SK-MEL-5 (cell line): ENCODE results near the gene LRRK2. TPM values are rescaled to one million over a fixed set of nuclear protein-coding genes. Genes with fewer than 3 reads are reported as not detected.

Experiments
- DNase-seq: peaks from one replicate; pipeline ENCODE4 v3.0.0-alpha.2; 2016; ENCODE audit warnings: low read depth, low spot score
- in situ Hi-C: cut with HindIII; loops from 2 replicates; pipeline ENCODE4 v1.10.0; 2016; ENCODE audit warnings: low sequenced_read_pairs, high pct_unique_total_duplicates, low pct_unique_long_range_greater_than_20kb
- polyA plus RNA-seq, 2 experiments: library from polyadenylated mRNA; depleted of rRNA; stranded (reverse); fragments of >200 nt; gene quantifications; 2 replicates each; pipeline ENCODE4 v1.2.3, GENCODE V29; 2015
- total RNA-seq: library from RNA; depleted of rRNA; stranded (reverse); fragments of >200 nt; shearing (Covaris generic); gene quantifications from 2 replicates; pipeline ENCODE4 v1.2.3, GENCODE V29; 2014; rRNA removed

Gene LRRK2
- 23.6 and 24.7 TPM in 2 replicates for total RNA-seq
- 12.3 and 19.9 TPM in 2 replicates for polyA plus RNA-seq (2015; cell fraction: cytosol; rRNA removed)
- 48.5 and 55.5 TPM in 2 replicates for polyA plus RNA-seq (2015; cell fraction: nucleus; rRNA removed)

DNA sequence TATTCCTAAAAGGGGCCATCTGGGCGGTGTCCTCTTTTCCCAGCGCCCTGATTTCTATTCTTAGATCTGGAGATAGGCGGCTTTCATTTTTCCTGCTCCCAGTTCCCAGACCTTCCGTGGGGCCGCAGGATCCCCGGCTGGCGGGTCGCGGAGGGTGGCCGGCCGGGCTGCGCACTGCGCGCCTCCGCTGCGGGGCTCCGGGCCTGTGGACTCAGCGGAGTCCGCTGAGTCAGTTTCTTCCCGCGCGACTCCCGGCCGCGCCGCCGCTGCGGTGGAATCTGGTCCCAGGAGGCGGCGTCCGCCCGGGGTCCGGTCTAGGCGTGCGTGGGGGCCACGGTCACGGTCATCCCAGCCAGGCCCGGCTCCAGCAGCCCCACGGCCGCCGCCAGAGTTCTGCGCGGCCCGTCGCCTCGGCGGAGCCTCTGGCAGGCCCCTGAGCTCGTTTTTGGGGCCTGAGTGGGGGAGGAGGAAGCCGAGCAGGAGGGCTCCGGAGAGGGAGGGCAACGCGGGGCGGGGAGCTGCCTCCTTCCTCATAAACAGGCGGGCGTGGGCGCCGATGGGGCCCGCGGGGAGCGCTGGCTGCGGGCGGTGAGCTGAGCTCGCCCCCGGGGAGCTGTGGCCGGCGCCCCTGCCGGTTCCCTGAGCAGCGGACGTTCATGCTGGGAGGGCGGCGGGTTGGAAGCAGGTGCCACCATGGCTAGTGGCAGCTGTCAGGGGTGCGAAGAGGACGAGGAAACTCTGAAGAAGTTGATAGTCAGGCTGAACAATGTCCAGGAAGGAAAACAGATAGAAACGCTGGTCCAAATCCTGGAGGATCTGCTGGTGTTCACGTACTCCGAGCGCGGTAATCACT, at the start of gene LRRK2:
LRRK2 (plus strand) TSS at position 559 of the 853 bp plus-strand sequence; CDS start at position 694, 135 bp downstream.
- DNase-seq: peak; percentile 44

DNA sequence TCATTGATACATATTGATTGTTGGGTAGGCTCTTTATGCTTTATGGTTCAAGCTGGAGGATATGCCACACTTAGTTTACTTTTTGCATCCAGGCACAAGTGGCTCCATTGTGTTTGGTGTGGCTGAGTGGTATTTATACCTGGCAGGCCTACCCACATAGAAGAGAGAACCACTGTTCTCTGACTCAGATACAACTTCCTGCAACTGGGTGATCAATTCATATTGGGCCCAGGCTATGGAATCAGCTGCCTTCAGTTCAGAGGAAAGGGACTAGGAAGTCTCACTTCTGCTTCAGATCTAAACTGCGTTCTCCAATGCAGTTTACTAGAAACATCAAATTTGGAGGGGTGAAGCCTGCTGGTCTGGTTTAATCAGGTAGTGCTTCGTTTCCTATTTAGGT, 49.8 kb upstream of the LRRK2 start:
- in situ Hi-C loops: no loop called here
- DNase-seq: peak; percentile 9

More for the DNA sequence above, at the start of gene LRRK2:
- in situ Hi-C loops: no loop called here

DNA sequence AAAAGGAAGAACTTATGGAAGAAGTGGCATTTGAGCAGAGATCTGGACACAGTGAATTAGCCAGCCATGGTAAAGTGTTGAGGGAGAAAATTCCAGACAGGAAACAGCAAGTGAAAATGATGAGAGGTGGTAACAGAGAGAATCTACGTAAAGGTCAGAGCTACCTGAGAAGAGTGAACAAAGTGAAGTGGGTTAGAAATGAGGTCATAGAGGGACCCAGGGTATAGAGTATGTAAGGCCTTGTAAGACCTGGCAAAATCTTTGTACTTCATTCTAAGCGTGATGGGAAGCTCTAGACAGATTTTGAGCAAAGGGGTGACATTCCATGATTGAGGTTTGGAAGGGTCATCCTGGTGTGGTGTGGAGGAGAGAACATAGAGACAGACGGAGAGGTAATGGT, 49.3 kb upstream of the LRRK2 start:
- in situ Hi-C loops: no loop called here
- no peak for DNase-seq

DNA sequence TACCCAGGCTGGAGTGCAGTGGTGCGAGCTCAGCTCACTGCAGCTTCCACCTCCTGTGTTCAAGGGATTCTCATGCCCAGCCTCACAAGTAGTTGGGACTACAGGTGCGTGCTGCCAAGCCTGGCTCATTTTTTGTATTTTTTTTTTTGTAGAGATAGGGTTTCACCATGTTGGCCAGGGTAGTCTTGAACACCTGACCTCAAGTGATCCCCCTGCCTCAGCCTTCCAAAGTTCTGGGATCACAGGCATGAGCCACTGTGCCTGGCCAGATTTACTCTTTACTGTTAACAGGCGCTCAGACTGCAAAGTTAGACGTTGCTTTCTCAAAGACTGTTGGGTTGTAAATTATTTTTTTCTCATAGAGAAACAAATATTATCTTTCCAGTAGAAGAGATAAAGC, 46.1 kb upstream of the LRRK2 start:
- in situ Hi-C loops: no loop called here
- DNase-seq: no peak

DNA sequence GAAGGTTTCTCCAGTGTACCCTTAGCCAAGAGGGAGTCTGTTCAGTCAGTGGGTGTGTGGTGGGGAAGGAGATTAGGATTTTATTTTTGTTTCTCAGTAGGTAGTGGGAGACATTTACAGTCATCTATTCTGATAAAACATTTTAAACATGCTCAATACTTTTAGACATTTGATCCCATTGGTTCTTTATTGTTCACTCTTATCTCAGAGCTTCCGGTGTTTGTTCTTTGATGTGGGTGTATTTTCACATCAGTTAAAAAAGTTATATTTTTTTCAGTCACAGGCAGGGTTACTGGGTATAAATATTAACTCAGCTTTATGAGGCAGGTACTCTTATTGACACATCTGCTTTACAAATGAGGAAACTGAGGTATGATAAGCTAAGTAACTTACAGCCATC, 43.3 kb upstream of the LRRK2 start:
- in situ Hi-C loops: no loop called here
- DNase-seq: no peak

DNA sequence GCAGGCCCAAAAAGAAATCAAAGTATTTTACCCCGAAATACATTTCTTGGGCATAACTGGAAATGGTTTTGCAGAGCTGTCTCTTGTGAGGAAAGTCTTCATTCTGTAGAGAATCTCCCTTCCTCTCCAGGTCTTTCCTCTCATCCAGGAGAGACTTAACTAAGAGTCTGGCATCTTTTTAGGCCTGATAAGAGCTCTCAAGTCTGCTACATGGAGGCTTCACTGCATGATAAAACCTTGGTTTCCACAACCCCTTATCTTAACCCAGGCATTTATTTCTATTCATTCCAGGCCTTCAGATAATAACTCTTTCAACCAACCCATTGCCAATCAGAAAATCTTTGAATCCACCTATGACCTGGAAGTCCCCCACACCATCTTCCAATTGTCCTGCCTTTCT, 41.1 kb upstream of the LRRK2 start:
- in situ Hi-C loops: no loop called here
- DNase-seq: no peak

DNA sequence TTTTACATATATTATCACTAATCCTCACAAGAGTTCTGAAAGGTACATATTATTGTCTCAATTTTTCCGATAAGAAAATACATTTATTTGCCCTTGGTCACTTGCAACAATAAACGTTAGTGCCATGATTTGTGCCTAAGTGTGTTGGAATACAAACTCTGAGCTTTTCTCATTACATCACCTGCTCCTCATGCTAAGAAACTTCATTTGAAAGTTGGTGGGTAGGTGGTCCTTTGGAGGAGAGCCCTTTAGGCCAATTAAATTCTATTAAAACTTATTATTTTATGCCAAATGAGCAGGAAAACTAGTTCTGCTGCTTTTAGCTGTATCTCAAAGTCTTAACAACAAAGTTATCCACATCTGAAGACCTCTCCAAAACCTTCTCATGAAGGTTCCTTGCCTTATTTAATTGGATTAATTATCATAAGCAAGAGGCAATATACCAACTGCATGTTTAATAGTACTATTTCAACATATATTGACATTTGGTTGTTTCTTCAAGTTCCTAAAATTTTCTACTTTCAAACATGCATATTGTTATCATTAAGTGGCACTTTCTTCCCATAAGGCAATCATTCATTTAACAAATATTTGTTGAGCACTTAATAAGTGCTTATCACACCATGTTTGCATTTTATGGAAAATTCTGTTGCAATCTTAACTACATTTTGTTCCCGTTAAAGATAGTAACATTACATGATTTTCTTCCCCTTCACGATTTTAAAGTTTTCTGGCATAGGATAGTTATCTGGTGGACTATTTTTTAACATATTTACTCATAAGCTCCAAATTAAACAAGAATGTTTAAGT, 40.1 kb upstream of the LRRK2 start:
- no peak for DNase-seq
- in situ Hi-C loops: no loop called here

DNA sequence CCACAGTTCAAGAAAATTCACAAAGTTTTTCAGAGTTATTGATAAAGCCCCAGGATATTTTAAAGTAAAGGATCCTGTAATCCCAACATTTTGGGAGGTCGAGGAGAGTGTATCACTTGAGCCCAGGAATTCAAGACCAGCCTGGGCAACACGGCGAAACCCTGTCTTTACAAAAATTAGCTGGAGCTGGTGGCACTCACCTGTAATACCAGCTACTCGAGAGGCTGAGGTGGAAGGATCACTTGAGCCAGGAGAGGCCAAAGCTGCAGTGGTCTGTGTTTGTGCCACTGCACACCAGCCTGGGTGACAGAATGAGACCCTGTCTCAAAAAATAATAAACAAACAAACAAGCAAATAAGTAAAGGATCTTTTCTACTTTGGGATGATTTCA, 39.5 kb upstream of the LRRK2 start:
- in situ Hi-C loops: no loop called here
- no peak for DNase-seq

DNA sequence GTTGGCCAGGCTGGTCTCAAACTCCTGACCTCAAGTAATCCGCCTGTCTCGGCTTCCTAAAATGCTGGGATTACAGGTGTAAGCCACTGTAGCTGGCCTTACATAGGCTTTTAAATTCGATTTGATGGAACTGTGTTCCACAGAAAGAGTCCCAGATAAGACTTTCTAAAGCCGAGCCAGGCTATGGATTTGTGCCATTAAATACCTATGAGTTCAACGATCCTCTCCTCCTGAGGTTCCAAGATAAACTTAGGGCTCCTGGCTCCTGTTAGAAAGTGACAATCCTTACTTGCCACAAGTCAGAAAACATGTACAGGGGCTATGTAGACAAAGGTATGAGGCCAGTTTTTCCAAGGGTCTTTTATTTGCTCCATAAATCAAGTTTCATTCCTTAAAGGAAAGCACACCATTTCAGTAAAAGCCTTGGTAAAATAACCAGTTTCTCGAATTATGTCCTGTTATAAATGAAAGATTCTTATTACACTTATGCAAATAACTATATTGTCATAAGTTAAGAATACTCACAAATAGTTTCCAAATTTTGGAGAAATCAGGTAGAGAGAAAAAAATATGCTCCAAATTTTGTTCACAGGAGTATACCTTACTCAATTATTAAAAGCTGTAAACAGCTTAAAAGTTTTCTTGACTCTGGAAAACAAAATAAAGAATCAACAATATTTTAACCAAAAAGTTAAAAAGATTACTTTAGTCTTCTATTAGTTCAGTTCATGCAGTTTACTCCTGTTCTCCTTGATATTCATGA, 36.1 kb upstream of the LRRK2 start:
- DNase-seq: no peak

DNA sequence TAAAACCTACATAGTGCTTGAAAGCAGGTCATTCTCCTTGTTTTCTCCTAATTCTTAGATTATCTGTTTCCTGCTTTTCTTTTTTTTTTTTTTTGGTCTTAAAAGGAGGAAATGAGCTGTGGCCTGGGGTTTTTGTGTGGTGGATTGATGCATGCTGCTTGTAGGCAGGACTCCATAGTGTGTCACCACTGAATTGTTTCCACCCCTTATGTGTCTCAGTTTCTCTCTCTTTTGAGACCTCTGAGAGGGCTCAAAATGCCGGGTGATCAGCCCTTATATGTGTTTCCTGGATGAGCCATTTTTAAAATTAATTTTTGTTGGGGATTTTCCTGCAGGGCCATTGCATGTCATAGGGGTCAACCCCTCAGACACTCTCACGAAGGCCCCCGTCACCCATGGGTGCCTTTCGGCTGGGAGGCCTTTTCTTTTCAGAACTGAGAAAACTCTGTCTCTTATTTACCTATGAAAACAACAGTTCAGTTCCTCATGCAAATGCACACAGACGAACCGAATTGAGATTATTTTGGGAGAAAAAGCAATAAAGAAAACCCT, 32.0 kb upstream of the LRRK2 start:
- in situ Hi-C loops: no loop called here

More for the DNA sequence above, 36.1 kb upstream of the LRRK2 start:
- in situ Hi-C loops: no loop called here

DNA sequence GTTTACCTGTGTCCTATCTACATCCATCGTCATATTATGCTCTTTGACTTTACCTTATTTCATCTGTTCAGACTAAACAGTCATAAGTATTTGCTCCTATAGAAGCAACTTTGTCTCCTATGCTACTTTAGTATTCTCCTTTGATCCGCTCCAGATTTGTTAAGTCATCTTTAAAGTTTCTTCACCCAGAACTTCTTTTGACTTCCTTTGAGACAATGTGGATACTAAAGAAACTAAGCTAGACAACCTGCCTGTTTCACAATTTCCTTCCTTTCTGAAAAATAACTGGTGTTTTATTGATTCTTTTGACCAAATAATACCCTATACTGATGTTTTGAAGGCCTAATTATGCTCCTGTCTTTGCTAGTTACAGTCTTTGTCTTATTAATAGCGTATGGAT, 30.0 kb upstream of the LRRK2 start:
- in situ Hi-C loops: no loop called here
- DNase-seq: no peak

More for the DNA sequence above, 32.0 kb upstream of the LRRK2 start:
- no peak for DNase-seq

DNA sequence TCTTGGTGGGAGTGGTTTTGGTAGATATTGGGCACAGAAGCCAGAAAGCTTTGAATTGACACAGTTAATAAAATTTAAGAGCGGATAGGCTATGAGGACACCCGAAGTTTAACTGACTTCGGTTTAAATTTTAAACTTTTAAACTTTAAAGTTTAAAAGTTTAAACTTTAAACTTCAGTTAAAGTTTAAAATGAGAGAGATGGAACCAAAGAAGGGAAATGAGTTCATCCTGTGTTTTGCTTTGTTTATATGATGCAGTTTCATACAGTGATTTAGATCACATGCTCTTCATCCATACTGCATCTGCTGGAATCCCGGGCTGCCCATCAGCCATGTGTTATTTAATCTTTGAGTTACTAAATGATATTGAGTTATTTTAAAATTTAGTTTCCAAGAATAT, 27.2 kb upstream of the LRRK2 start:
- in situ Hi-C loops: no loop called here
- no peak for DNase-seq

DNA sequence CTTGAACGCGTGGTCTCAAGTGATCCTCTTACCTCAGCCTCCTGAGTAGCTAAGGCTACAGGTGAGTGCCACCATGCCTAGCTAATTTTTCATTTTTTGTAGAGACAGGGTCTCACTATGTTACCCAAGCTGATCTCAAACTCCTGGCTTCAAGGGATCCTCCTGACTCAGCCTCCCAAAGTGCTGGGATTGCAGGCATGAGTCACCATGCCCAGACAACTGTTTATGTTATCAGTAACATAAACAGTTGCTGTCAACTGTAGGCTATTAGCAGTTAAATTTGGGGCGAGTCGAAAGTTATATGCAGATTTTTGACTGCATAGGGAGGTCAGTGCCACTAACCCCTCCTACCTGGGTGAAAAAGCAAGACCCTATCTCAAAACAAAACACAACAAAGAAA, 26.2 kb upstream of the LRRK2 start:
- DNase-seq: no peak
- in situ Hi-C loops: no loop called here

DNA sequence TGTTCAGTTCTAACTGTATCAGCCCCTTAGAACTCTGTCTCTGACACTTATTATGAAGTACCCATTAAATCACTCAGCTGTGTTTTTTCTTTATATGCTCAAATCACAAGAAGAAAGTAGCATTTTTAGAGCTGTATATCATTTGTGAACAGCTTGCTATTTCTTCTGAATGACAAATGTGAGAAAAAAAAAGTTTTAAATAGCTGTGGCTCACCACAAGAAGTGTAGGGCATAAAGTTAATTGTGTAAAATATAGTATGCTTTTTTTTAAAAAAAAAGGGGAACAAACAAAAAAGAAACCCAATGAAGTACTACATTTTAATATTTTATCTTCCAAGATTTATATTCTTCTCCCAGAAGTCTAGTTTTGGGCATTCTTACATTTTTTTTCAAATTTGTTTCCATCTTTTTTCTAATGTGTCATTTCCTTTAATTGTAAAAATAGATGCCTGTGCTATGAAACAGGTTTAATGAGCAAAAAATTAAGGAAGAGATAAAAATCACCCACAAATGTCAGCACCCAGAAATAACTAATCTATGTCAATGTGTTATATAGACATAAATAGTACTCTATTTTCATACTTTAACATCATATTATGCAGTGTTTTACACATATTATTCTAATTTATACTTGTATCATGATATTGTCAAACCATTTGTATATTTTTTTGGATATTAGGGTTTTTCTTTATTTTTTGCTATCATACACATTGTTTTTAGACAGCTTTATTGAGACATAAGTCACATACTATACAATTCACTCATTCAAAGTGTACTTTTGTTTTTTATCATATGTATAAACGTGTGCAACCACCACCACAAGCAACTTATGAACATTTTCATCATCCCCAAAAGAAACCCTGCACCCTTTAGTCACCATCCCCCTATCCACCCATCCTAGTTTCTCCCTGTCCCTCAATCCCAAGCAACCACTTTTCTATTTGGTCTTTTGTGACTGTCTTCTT, 22.4 kb upstream of the LRRK2 start:
- in situ Hi-C loops: no loop called here
- DNase-seq: no peak

DNA sequence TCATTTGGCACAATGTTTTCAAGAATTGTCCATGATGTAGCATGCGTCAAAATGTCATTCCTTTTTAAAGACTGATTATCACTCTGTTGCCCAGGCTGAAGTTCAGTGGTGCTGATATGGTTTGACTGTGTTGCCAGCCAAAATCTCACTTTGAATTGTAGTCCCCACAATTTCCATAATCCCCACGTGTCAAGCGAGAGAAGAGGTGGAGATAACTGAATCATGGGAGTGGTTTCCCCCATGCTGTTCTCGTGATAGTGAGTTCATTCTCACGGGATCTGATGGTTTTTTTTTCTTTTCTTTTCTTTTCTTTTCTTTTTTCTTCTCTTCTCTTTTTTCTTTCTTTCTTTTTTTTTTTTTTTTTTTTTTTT, 21.8 kb upstream of the LRRK2 start:
- DNase-seq: no peak
- in situ Hi-C loops: no loop called here

DNA sequence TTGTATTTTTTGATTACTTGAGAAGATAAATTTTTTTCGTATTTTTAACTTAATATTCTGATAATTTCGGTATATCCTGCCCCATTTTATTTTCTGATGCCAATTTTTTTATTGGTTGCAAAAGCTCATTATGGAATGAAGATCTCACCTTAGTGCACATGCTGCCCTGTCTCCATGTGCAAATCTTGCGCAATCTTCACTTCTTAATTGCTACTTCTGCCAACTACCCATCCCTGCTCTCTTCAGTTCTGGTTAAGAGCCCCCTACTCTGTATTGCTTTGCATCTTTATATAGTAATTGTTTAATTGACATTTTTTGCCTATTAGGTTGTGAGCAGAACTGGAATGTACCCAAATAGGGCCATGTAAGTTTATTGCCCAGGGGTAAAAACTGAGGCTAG, 20.5 kb upstream of the LRRK2 start:
- in situ Hi-C loops: no loop called here
- DNase-seq: no peak

DNA sequence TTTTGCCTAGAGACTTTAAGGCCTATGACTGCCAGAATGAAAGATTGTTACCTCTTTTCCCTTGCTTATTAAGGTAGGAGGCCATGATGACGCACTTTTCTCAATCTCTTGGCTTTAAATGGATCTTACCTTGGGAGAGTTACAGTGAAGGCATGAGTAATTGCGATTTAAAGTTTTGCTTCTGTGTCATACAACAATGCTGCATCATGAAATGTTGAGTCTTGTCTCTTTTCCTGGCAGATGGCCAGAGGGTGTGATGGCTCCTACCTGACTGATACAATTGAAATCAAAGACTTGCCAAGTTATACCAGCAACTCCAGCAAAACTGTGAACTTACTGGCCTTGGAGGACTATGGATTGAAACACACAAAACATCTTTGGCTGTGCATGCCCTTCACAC, 17.2 kb upstream of the LRRK2 start:
- in situ Hi-C loops: no loop called here
- DNase-seq: no peak
